Left ventricle myocardium inferior (tissue), 1 donor: ENCODE measurements around the gene PCYT1A. TPM values are rescaled to one million over a fixed set of nuclear protein-coding genes. Genes with fewer than 3 reads are reported as not detected.
A peak's percentile ranks its signal among the peaks of the same experiment; 100 is the strongest.

Experiments
- DNase-seq: peaks from one replicate; pipeline ENCODE4 v3.0.0-alpha.2; 2020
- H3K27ac ChIP-seq: fragments of 200-600 bp; replicated peaks from 2 replicates; pipeline ENCODE4 v1.8.0; 2021
- H3K27me3 ChIP-seq: fragments of 200-600 bp; 2 replicates; pipeline ENCODE4 v1.8.0; 2021; ENCODE audit warnings: low read depth
- H3K36me3 ChIP-seq: fragments of 200-600 bp; 2 replicates; pipeline ENCODE4 v1.8.0; 2021
- H3K4me1 ChIP-seq: fragments of 200-600 bp; 2 replicates; pipeline ENCODE4 v1.8.0; 2021
- H3K4me3 ChIP-seq: fragments of 200-600 bp; 2 replicates; pipeline ENCODE4 v1.8.0; 2021; ENCODE audit warnings: mild to moderate bottlenecking, moderate library complexity
- H3K9me3 ChIP-seq: fragments of 200-600 bp; replicated peaks from 2 replicates; pipeline ENCODE4 v1.8.0; 2021
- intact Hi-C: fragments of 100-400 bp; cut with micrococcal nuclease; formaldehyde crosslinking; loops from one replicate; pipeline ENCODE4 v1.11.0; 2022
- long read RNA-seq: library from polyadenylated mRNA; unstranded; transcript quantifications from one replicate; pipeline ENCODE4 v2.0.0, GENCODE V29; 2021
- total RNA-seq: library from RNA; stranded (reverse); fragmentation: NEBNext Ultra II Directional; extraction: Animal tissue kit (Norgen Biotek cat#: 25700); gene quantifications from one replicate; pipeline ENCODE4 v1.2.1, GENCODE V29; 2021
- TF ChIP-seq, protein P1 (sequence below): fragments of 200-600 bp; IDR thresholded peaks from 2 replicates; pipeline ENCODE4 v1.8.0; 2021; ENCODE audit warnings: antibody characterized with exemption, mild to moderate bottlenecking, borderline replicate concordance
- donor health status: DM: no; HTN: yes; CAD: no; lungs with severe emphysema.

Gene PCYT1A
- 93.6 TPM for total RNA-seq
- long read RNA-seq, transcript PCYT1A-206 (9 exons, 1,482 nt), result major isoform, 49 of 189 reads
- long read RNA-seq, partial matches to known transcripts, result 18 of 189 reads
- long read RNA-seq, other reads (novel, unspliced or antisense), result 121 of 189 reads

DNA sequence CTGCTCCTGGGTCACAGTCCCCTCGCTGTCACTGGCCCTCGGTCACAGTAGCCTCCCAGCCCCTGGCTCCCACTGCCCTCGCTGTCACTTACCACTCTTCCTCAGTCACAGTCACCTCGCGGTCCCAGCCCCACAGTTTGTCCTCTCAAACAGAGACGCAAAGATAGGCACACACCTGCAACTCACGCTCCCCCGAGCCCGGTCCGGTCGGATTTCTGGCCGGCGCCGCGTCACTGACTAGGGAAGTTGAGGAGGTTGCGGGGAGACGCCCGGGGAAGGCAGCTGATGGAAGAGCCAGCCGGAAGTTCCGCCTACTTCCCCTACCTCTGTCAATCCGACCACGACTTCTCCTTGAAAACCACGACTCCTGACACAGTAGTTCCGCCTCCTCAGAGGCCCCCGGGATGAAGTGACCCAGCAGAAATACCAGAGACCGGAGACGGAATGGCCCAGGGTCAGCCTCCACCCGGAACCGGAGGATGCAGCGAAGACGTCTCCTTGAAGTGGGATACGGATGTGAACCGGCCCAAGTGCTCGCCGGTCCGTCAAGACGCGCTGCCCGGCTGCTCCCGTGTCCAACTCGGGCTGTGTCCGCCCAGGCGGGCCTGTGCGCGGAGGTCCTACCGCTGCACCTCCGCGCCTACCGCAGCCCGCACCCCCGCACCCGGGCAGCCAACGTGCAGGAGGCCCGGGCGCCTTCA is at the start of gene PCYT1A:
Gene PCYT1A, minus strand, starts transcription at position 287 of the 701 bp plus-strand sequence. CDS start 17,195 bp downstream, outside the sequence.
- Histone ChIP-seq H3K4me1 (peaks cover 57% of the 10 kb centered on the region), H3K27me3 (no peaks in the 10 kb centered on the region), H3K4me3 (peak within 1 kb of the TSS; percentile 78), H3K9me3 (no peaks in the 10 kb centered on the region), H3K27ac (peak within 1 kb of the TSS; percentile 96), H3K36me3 (no peaks in the 10 kb centered on the region)
- TF ChIP-seq, protein P1, sequence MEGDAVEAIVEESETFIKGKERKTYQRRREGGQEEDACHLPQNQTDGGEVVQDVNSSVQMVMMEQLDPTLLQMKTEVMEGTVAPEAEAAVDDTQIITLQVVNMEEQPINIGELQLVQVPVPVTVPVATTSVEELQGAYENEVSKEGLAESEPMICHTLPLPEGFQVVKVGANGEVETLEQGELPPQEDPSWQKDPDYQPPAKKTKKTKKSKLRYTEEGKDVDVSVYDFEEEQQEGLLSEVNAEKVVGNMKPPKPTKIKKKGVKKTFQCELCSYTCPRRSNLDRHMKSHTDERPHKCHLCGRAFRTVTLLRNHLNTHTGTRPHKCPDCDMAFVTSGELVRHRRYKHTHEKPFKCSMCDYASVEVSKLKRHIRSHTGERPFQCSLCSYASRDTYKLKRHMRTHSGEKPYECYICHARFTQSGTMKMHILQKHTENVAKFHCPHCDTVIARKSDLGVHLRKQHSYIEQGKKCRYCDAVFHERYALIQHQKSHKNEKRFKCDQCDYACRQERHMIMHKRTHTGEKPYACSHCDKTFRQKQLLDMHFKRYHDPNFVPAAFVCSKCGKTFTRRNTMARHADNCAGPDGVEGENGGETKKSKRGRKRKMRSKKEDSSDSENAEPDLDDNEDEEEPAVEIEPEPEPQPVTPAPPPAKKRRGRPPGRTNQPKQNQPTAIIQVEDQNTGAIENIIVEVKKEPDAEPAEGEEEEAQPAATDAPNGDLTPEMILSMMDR, result no peak
- intact Hi-C loops, result no loop called here
- peak; percentile 90 for DNase-seq

DNA sequence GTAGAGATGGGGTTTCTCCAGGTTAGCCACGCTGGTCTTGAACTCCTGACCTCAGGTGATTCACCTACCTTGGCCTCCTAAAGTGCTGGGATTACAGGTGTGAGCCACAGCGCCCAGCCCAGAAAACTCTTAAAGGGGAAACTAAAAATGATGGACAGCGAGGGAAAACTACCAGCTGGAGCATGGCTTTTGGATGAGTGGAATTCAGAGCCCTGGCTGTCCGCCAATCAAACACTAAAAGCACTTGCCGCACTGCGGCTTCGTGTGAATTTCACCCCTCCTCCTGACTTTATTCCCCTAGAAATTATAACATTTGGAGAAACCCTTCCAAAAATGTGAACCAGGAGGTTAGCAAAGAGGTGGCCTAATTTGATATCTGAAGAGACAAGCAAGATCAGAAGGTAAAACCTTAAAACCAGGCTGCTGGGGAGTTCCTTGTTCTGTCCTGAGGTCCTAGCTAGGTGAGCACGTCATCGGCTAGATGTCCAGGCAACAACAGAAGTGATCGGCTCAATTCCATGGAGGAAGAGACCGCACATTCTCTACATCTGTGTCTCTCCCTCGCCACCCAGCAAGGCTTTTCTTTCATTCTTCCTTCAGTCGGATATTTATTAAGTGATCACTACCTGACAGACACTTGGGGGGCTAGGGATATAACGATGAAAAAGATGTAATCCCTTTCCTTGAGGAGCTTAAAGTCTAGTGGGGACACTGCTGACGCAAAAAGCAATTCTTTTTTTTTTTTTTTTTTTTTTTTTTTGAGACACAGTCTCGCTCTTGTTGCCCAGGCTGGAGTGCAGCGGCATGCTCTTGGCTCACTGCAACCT is 49.0 kb upstream of the PCYT1A start:
- peaks cover 8% of the 10 kb centered on the region for H3K9me3 ChIP-seq
- H3K4me3 ChIP-seq, result no peak overlapping the region
- no peak for DNase-seq
- no peak overlapping the region for H3K27ac ChIP-seq
- intact Hi-C loops, result no loop called here
- peaks cover 17% of the 10 kb centered on the region for H3K27me3 ChIP-seq
- TF ChIP-seq, protein P1, result no peak
- H3K36me3 ChIP-seq, result no peaks in the 10 kb centered on the region
- no peaks in the 10 kb centered on the region for H3K4me1 ChIP-seq

DNA sequence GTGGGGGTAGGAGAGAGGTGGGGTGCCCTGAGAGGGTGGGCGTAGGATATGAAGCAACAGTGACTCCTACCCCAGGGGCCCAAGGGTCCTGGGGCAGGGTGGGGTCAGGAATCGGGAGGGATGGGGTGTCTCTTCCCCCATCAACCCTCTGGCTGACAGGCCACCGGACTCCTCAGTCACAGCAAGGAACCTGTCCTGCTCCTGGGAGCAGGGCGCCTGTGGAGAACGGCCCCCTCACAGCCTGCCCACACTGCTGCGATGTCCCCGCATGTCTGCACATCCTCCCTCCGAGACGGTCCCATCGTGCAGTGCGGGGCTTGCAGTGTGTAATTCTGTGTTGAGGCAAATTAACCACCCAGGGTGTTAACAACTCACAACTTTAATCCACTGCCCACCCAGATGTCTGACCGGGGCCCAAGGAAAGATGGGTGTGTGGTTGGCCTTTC is 48.0 kb upstream of the PCYT1A start:
- DNase-seq, result no peak
- H3K4me3 ChIP-seq, result no peak overlapping the region
- no peaks in the 10 kb centered on the region for H3K4me1 ChIP-seq
- intact Hi-C loops, result no loop called here
- H3K27me3 ChIP-seq, result peaks cover 20% of the 10 kb centered on the region
- TF ChIP-seq, protein P1, result no peak
- no peak overlapping the region for H3K27ac ChIP-seq
- no peaks in the 10 kb centered on the region for H3K36me3 ChIP-seq
- peaks cover 8% of the 10 kb centered on the region for H3K9me3 ChIP-seq

DNA sequence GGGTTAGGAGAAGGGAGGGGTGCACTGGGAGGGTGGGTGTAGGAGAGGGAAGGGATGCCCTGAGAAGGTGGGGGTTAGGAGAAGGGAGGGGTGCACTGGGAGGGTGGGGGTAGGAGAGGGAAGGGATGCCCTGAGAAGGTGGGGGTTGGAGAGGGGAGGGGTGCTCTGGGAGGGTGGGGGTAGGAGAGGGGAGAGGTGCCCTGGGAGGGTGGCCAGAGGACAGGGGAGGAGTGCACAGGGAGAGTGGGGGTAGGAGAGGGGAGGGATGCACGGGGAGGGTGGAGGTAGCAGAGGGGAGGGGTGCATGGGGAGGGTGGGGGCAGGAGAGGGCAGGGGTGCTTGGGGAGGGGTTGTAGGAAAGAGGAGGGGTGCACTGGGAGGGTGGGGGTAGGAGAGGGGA is 47.5 kb upstream of the PCYT1A start:
- DNase-seq, result no peak
- Histone ChIP-seq H3K4me1 (no peaks in the 10 kb centered on the region), H3K27me3 (peaks cover 20% of the 10 kb centered on the region), H3K4me3 (no peak overlapping the region), H3K27ac (no peak overlapping the region), H3K36me3 (no peaks in the 10 kb centered on the region), H3K9me3 (peaks cover 8% of the 10 kb centered on the region)
- TF ChIP-seq, protein P1, result no peak
- intact Hi-C loops, result no loop called here

DNA sequence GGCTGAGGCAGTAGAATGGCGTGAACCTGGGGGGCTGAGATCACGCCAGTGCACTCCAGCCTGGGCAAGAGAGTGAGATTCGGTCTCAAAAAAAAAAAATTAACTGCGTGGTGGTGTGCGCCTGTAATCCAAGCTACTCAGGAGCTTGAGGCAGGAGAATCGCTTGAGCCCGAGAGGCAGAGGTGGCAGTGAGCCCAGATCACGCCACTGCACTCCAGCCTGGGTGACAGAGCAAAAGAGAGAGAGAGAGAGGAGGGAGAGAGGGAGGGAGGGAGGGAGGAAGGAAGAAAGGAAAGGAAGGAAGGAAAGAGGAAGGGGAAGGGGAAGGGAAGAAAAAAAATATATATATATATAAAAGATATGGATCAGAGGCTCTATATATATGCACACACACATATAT is 44.6 kb upstream of the PCYT1A start:
- Histone ChIP-seq H3K36me3 (no peaks in the 10 kb centered on the region), H3K27me3 (peaks cover 20% of the 10 kb centered on the region), H3K27ac (no peak overlapping the region), H3K9me3 (no peaks in the 10 kb centered on the region), H3K4me3 (no peak overlapping the region), H3K4me1 (no peaks in the 10 kb centered on the region)
- TF ChIP-seq, protein P1, result no peak
- no peak for DNase-seq
- intact Hi-C loops, result no loop called here
